Dermis lymphatic vessel endothelial cell (primary cell): ENCODE data around the gene KPRP. TPM values are rescaled to one million over a fixed set of nuclear protein-coding genes. Genes with fewer than 3 reads are reported as not detected.

Source experiments
- total RNA-seq: library from RNA; depleted of rRNA; stranded (reverse); fragments of >200 nt; gene quantifications from 2 replicates; pipeline ENCODE4 v1.2.1, GENCODE V29; 2014

Gene KPRP, protein sequence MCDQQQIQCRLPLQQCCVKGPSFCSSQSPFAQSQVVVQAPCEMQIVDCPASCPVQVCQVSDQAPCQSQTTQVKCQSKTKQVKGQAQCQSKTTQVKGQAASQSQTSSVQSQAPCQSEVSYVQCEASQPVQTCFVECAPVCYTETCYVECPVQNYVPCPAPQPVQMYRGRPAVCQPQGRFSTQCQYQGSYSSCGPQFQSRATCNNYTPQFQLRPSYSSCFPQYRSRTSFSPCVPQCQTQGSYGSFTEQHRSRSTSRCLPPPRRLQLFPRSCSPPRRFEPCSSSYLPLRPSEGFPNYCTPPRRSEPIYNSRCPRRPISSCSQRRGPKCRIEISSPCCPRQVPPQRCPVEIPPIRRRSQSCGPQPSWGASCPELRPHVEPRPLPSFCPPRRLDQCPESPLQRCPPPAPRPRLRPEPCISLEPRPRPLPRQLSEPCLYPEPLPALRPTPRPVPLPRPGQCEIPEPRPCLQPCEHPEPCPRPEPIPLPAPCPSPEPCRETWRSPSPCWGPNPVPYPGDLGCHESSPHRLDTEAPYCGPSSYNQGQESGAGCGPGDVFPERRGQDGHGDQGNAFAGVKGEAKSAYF
- not detected in 2 replicates for total RNA-seq

GRCh38 chr1:152757747-152758146, at the start of gene KPRP:
Gene KPRP, plus strand, starts transcription at chr1:152758025. Its CDS starts 1,564 bp downstream, at chr1:152759589.

GRCh38 chr1:152774875-152775274, 17.1 kb downstream of the KPRP start, which contains the start of gene LCE1F:
Gene LCE1F, plus strand, starts transcription at chr1:152775140. Its CDS starts 1,232 bp downstream, at chr1:152776372.

DNA sequence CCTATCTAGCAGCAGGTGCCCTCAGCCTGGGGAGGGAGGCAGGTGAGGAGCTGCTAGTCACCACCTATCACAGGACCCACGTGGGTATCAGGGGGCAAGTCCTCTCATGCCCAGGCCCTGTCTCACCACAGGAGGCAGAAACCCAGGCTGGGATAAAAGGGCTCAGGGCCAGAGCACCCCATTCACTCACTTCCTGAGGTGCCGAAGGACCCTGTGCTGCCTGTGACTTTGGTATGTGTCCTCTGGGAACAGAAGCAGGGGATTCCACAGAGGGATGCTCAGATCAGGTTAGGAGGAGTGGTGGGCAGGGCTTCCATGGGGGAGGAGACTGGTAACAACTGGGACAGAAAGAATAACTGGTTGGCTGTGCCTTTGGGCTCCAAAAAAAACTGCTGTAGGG, 28.3 kb downstream of the KPRP start, which contains the start of gene LCE1E:
Gene LCE1E (plus strand): TSS at position 181 of the 400 bp plus-strand sequence. CDS start 1,043 bp downstream, outside the sequence.

DNA sequence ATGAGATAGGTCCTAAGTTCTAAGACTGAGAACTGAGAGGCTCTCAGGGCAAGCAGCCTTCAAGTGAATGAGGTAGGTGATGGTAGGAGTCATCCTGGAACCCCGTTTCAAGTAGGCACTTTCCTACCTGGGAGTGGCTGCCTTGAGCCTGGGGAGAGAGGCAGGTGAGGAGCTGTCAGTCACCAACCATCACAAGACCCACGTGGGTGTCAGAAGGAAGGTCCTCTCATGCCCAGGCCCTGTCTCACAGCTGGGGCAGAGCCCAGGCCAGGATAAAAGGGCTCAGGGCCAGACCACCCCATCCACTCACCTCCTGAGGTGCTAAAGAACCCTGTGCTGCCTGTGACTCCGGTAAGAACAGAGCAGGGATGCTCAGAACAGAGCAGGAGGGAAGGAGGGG, 38.6 kb downstream of the KPRP start, which contains the start of gene LCE1D:
Gene LCE1D (plus strand): TSS at position 301 of the 400 bp plus-strand sequence. CDS start 1,074 bp downstream, outside the sequence.

GRCh38 chr1:152806576-152806975, 48.8 kb downstream of the KPRP start, which contains the start of gene LCE1C:
Gene LCE1C, minus strand, starts transcription at chr1:152806651. Its CDS starts 1,173 bp downstream, at chr1:152805478.

Other genes starting within 250 kb of the KPRP start
- not detected in 2 replicates for gene LCE5A, start 247.2 kb upstream of the KPRP start, total RNA-seq
- not detected in 2 replicates for gene CRCT1, start 243.5 kb upstream of the KPRP start, total RNA-seq
- gene LCE3E, start 191.2 kb upstream of the KPRP start, total RNA-seq: not detected in 2 replicates
- not detected in 2 replicates for gene LCE3D, start 177.5 kb upstream of the KPRP start, total RNA-seq
- not detected in 2 replicates for gene LCE3C, start 157.8 kb upstream of the KPRP start, total RNA-seq
- gene LCE3B, start 144.2 kb upstream of the KPRP start, total RNA-seq: not detected in 2 replicates
- not detected in 2 replicates for gene LCE3A, start 134.9 kb upstream of the KPRP start, total RNA-seq
- gene LCE2D, start 94.6 kb upstream of the KPRP start, total RNA-seq: not detected in 2 replicates
- not detected in 2 replicates for gene LCE2C, start 82.7 kb upstream of the KPRP start, total RNA-seq
- gene LCE2B, start 71.9 kb upstream of the KPRP start, total RNA-seq: not detected in 2 replicates
- gene LCE2A, start 59.7 kb upstream of the KPRP start, total RNA-seq: not detected in 2 replicates
- not detected in 2 replicates for gene LCE4A, start 49.9 kb upstream of the KPRP start, total RNA-seq
- not detected in 2 replicates for gene LCE1F, start 17.1 kb downstream of the KPRP start, total RNA-seq
- not detected in 2 replicates for gene LCE1E, start 28.2 kb downstream of the KPRP start, total RNA-seq
- not detected in 2 replicates for gene LCE1D, start 38.7 kb downstream of the KPRP start, total RNA-seq
- not detected in 2 replicates for gene LCE1C, start 48.6 kb downstream of the KPRP start, total RNA-seq
- not detected in 2 replicates for gene LCE1B, start 53.9 kb downstream of the KPRP start, total RNA-seq
- gene LCE1A, start 69.4 kb downstream of the KPRP start, total RNA-seq: not detected in 2 replicates
- not detected in 2 replicates for gene LCE6A, start 84.8 kb downstream of the KPRP start, total RNA-seq
- gene LCE7A, start 102.0 kb downstream of the KPRP start, total RNA-seq: not detected in 2 replicates
- not detected in 2 replicates for gene SMCP, start 120.3 kb downstream of the KPRP start, total RNA-seq
- gene IVL, start 150.5 kb downstream of the KPRP start, total RNA-seq: not detected in 2 replicates
- not detected in 2 replicates for gene SPRR5, start 189.2 kb downstream of the KPRP start, total RNA-seq
- not detected in 2 replicates for gene SPRR4, start 212.6 kb downstream of the KPRP start, total RNA-seq
- not detected in 2 replicates for gene SPRR1A, start 226.1 kb downstream of the KPRP start, total RNA-seq
- gene SPRR3, start 243.7 kb downstream of the KPRP start, total RNA-seq: not detected in 2 replicates